HEK293T (cell line): ENCODE data around the gene PLA2R1.

Experiments
- CTCF ChIA-PET: fragments of 350-600 bp; formaldehyde crosslinking; extraction: SDS; loops from one replicate; lab custom pipeline; 2021; ENCODE audit warnings: antibody characterized with exemption, inconsistent platforms; lab: Yijun Ruan, JAX
- POLR2A ChIA-PET: fragments of 350-600 bp; formaldehyde crosslinking; extraction: SDS; loops from one replicate; lab custom pipeline; 2020; ENCODE audit warnings: antibody characterized with exemption, inconsistent platforms; lab: Yijun Ruan, JAX
- DNase-seq: peaks from one replicate; pipeline ENCODE4 v3.0.0; 2012; ENCODE audit warnings: mixed read lengths; ENCODE audit errors: extremely low spot score
- ARNT ChIP-seq: fragments of 450-650 bp; IDR thresholded peaks from 2 replicates; pipeline ENCODE4 v1.6.1; 2017; ENCODE audit warnings: mild to moderate bottlenecking
- BHLHE40 ChIP-seq: fragments of 450-650 bp; IDR thresholded peaks from 2 replicates; pipeline ENCODE4 v1.6.1; 2016; ENCODE audit warnings: mild to moderate bottlenecking, moderate library complexity, borderline replicate concordance
- CTBP1 ChIP-seq: fragments of 450-650 bp; IDR thresholded peaks from 2 replicates; pipeline ENCODE4 v1.6.1; 2016; ENCODE audit warnings: borderline replicate concordance
- ELF4 ChIP-seq: fragments of 450-650 bp; IDR thresholded peaks from 2 replicates; pipeline ENCODE4 v1.6.1; 2017; ENCODE audit warnings: antibody characterized with exemption
- FOXA1 ChIP-seq: fragments of 450-650 bp; IDR thresholded peaks from 2 replicates; pipeline ENCODE4 v1.6.1; 2016; ENCODE audit warnings: mild to moderate bottlenecking
- FOXK2 ChIP-seq: fragments of 450-650 bp; IDR thresholded peaks from 2 replicates; pipeline ENCODE4 v1.6.1; 2016; ENCODE audit warnings: mild to moderate bottlenecking
- FOXM1 ChIP-seq: fragments of 450-650 bp; IDR thresholded peaks from 2 replicates; pipeline ENCODE4 v1.6.1; 2017; ENCODE audit warnings: mild to moderate bottlenecking, borderline replicate concordance
- HDGF ChIP-seq: fragments of 450-650 bp; IDR thresholded peaks from 2 replicates; pipeline ENCODE4 v1.6.1; 2017; ENCODE audit warnings: antibody characterized with exemption, borderline replicate concordance
- L3MBTL2 ChIP-seq: fragments of 450-650 bp; conservative IDR thresholded peaks from 2 replicates; pipeline ENCODE4 v1.6.1; 2016; ENCODE audit warnings: mild to moderate bottlenecking
- LEF1 ChIP-seq: fragments of 450-650 bp; IDR thresholded peaks from 2 replicates; pipeline ENCODE4 v1.6.1; 2017; ENCODE audit warnings: mild to moderate bottlenecking, borderline replicate concordance
- NFRKB ChIP-seq: fragments of 450-650 bp; IDR thresholded peaks from 2 replicates; pipeline ENCODE4 v1.6.1; 2016; ENCODE audit warnings: mild to moderate bottlenecking, moderate library complexity
- SP1 ChIP-seq: fragments of 450-650 bp; IDR thresholded peaks from 2 replicates; pipeline ENCODE4 v1.6.1; 2017
- SUZ12 ChIP-seq: fragments of 450-650 bp; IDR thresholded peaks from 2 replicates; pipeline ENCODE4 v1.6.1; 2016; ENCODE audit warnings: mild to moderate bottlenecking
- TARDBP ChIP-seq: fragments of 450-650 bp; IDR thresholded peaks from 2 replicates; pipeline ENCODE4 v1.6.1; 2016
- ZNF384 ChIP-seq: fragments of 450-650 bp; IDR thresholded peaks from 2 replicates; pipeline ENCODE4 v1.6.1; 2016
- TF ChIP-seq, protein P1 (sequence below): fragments of 450-650 bp; IDR thresholded peaks from 2 replicates; pipeline ENCODE4 v1.6.1; 2016

Gene PLA2R1

DNA sequence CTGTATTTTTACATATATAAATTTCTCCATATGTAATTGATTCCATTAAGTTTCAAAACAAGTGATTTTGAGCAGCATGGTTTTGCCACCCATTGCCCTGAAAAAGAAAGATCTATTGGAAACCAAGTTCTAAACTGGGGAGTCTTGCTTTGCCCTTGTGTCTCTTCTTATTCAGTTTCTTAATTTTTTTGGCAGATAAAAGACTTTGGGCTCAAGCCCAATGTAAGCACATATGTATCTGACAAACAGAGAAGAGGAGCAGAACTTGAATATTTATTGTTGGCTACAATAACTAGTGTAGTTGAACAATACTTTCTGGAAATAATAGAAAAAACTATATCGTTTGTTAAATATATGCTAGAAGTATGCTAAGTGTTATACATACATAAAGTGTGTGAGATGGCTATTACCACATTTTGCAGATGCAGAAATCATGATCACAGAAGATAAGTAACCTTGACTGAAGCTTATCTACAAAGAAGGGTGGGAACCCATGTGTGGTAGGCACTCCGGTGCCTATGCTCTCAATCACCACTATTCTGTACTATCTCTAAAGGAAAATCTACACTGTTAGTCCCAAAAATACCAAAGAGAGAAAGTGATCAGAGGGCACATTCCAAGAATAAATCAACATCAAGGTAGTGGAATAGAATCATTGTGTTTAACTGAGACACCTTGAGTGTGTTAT is 109.1 kb downstream of the PLA2R1 start:
- POLR2A ChIA-PET, result no interaction called here
- CTCF ChIA-PET, result no interaction called here
- DNase-seq, result no peak
- TF ChIP-seq CTBP1 (no peak), SUZ12 (no peak), BHLHE40 (no peak)

- POLR2A ChIA-PET, result no interaction called here
- no peak for DNase-seq
- CTCF ChIA-PET, result no interaction called here
- TF ChIP-seq NFRKB, result no peak
- TF ChIP-seq FOXK2, result no peak
- TF ChIP-seq TARDBP, result no peak
- TF ChIP-seq ELF4, result no peak
- TF ChIP-seq CTBP1, result no peak
- no peak for TF ChIP-seq SP1
- no peak for TF ChIP-seq FOXA1
- TF ChIP-seq BHLHE40, result no peak
Observed at GRCh38 chr2:159946326-159946999, 116.0 kb downstream of the PLA2R1 start.

DNA sequence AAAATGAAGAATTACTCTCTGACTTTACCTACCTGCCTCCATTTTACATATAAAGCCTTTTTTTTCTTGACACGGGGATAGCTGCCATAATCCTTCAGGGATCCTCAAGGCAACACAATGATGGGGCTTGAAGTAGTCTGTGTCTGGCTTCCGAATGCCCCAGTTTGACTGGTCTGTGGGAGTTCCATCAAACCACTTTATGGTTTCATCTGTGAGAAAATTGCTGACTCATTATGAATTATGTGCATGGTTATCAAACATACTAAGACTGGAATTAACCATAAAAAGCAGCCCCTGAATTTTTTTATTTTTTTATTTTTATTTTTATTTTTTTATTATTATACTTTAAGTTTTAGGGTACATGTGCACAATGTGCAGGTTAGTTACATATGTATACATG is 117.5 kb downstream of the PLA2R1 start:
- CTCF ChIA-PET, result no interaction called here
- no peak for TF ChIP-seq L3MBTL2
- no peak for TF ChIP-seq FOXM1
- no peak for TF ChIP-seq CTBP1
- TF ChIP-seq NFRKB, result no peak
- no peak for TF ChIP-seq SUZ12
- TF ChIP-seq ELF4, result no peak
- no peak for TF ChIP-seq ARNT
- TF ChIP-seq FOXA1, result no peak
- no peak for TF ChIP-seq FOXK2
- no peak for TF ChIP-seq SP1
- POLR2A ChIA-PET, result no interaction called here
- no peak for DNase-seq

GRCh38 chr2:159942146-159942545 is 120.3 kb downstream of the PLA2R1 start:
- POLR2A ChIA-PET, result no interaction called here
- DNase-seq, result no peak
- CTCF ChIA-PET, result interaction anchor here (0.6 kb wide), 1 partner anchor 128 kb away, joined by 4 read pairs; no protein-coding TSS in a partner anchor
- TF ChIP-seq NFRKB (no peak), HDGF (no peak), BHLHE40 (no peak), ARNT (no peak), SUZ12 (no peak)

GRCh38 chr2:159941729-159942128 is 120.7 kb downstream of the PLA2R1 start:
- CTCF ChIA-PET, result interaction anchor here (0.6 kb wide), 1 partner anchor 128 kb away, joined by 4 read pairs; no protein-coding TSS in a partner anchor
- TF ChIP-seq TARDBP (no peak), SUZ12 (no peak), BHLHE40 (no peak), ELF4 (no peak), CTBP1 (no peak)
- DNase-seq, result no peak
- POLR2A ChIA-PET, result no interaction called here

DNA sequence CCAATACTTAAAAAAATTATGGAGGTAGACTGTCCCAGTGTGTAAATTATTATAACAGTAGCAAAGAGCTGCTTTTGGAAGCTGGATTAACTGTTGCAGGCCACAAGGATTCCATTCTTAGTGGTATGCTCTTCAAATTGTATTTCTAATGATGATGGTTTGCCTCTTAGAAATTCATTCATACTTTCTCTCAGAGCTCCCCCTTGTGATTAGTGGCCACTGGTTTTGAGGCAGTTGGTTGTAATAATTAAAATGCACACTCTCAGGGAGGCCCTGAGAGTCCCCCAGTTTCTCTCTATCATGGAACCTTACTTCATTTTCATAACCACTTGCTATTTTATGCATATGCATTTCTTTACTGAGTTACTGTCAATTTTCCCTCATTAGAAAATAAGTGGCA is 122.5 kb downstream of the PLA2R1 start:
- ChIA-PET POLR2A (no interaction called here), CTCF (interaction anchor here (0.6 kb wide), 1 partner anchor 904 kb away, joined by 3 read pairs; no protein-coding TSS in a partner anchor)
- TF ChIP-seq ELF4, result no peak
- TF ChIP-seq BHLHE40, result no peak
- TF ChIP-seq L3MBTL2, result no peak
- no peak for TF ChIP-seq ARNT
- peak; percentile 16 for DNase-seq

DNA sequence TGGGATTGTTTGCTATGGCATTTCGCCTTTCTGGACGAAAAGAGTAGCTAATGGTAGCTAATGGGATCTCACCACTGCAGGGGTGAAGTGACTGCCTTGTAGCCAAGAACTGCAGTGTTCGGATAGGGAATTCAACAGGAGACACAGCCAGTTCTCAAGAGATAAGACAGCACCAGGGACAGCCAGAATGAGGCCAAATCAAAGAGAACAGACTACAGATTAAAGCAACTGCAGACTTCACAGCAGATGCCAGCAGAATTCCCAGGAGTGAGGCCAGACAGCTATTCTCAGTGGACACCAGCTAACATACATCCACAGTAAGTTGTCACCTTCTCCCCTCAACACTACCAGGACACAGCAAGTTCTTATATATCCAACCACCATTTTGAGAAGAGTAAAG is 124.0 kb downstream of the PLA2R1 start:
- ChIA-PET POLR2A (no interaction called here), CTCF (interaction anchor here (0.5 kb wide), 1 partner anchor 269 kb away, joined by 3 read pairs; no protein-coding TSS in a partner anchor)
- TF ChIP-seq FOXM1 (no peak), SUZ12 (no peak), FOXA1 (no peak), SP1 (no peak), ARNT (no peak), ZNF384 (no peak), FOXK2 (no peak), LEF1 (no peak), CTBP1 (no peak), ELF4 (no peak), L3MBTL2 (no peak)
- TF ChIP-seq, protein P1, sequence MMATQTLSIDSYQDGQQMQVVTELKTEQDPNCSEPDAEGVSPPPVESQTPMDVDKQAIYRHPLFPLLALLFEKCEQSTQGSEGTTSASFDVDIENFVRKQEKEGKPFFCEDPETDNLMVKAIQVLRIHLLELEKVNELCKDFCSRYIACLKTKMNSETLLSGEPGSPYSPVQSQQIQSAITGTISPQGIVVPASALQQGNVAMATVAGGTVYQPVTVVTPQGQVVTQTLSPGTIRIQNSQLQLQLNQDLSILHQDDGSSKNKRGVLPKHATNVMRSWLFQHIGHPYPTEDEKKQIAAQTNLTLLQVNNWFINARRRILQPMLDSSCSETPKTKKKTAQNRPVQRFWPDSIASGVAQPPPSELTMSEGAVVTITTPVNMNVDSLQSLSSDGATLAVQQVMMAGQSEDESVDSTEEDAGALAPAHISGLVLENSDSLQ, result no peak
- no peak for DNase-seq

DNA sequence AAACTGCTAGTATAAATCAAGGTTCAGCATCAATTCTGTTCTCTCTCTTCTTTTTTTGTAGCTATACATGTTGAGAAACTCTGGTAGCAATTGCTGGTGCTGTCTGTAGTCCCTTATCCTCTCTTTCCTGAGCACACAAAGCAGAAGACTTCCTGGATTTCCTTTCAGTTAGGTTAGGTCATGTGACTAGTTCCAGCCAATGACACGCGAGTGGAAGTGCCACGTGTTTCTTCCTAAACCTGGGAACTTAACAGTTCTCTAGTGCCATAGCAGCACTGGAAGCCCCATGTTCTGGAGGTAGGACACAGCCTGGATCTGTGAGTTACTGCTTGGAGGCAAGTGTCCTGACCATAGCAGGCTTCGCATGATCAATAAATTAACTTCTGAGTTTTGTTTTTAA is 125.9 kb downstream of the PLA2R1 start:
- TF ChIP-seq ELF4 (no peak), L3MBTL2 (0 out of 2 replicates have a peak, but pooled peaks have one; percentile 17), ARNT (no peak)
- CTCF ChIA-PET, result no interaction called here
- POLR2A ChIA-PET, result no interaction called here

More for the DNA sequence above, 125.9 kb downstream of the PLA2R1 start:
- DNase-seq, result peak; percentile 15
